HG03354 (cell line): Measurements from ENCODE around the gene MARS1.

ENCODE experiments used
- ATAC-seq: cut with Tn5 transposase; IDR thresholded peaks from one replicate; pipeline ENCODE4 v1.9.1; 2021; ENCODE audit warnings: mild to moderate bottlenecking; ENCODE audit not compliant: unreplicated experiment, poor library complexity, severe bottlenecking

MARS1 gene

GRCh38 chr12:57563358-57563757 lies 75.5 kb downstream of the MARS1 start:
- ATAC-seq, result no peak

- no peak for ATAC-seq
Measured at GRCh38 chr12:57564178-57564740, 76.4 kb downstream of the MARS1 start.
